ENCODE results near the gene TRIM62. TPM values are rescaled to one million over a fixed set of nuclear protein-coding genes. Genes with fewer than 3 reads are reported as not detected.

The TRIM62 gene
- total RNA-seq, 2 experiments from 2014 or later, result 2.4 to 8.4 TPM

DNA sequence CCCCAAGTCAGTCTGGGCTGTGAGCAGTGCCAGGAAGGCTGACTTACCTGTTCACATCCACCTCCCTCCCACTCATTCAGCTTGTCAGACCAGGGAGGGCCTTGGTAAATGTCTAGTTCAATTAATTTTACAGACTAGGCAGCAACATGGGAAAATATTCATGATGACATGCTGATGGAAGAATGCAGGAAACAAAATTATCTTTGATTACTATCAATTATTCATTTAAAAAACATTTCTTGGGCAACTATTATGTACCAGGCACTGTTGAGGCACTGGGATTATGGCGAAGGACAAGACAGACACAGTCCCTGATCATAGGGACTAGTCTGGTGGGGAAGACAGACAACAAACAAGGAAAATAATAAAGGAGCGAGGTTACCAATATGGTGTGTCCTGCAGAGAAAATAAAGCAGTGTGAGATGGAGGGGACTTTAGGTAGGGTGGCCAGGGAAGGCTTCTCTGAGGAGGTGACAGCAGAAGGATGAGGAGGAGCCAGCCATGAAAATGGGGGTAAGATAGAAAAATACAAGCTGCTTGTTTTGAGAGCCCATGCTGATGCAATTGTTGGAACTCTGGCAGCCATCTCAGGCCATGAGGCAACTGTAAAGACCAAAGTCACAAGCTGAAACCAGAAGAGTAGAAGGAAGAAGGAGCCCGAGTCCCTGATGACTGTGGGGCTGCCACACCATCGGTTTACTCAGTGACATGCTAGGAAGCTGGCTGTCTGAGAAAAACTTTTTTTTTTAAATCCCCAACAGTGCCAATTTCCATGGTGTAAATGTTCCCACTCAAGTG lies 14.0 kb downstream of the TRIM62 start:
- H3K4me1 ChIP-seq (ENCODE audit: insufficient read depth, low read length, poor library complexity, severe bottlenecking), result peaks cover 10% of the 10 kb centered on the region
- H4K20me1 ChIP-seq (ENCODE audit: insufficient read depth, low read length), result no peaks in the 10 kb centered on the region
- no peaks in the 10 kb centered on the region for H3K36me3 ChIP-seq (ENCODE audit: insufficient read depth, low read length)
- H2AFZ ChIP-seq (ENCODE audit: low read length), result no peak overlapping the region
- no TSS peak for BruUV-seq (replicated peaks)
- DNase-seq (ENCODE audit: low spot score), result no peak
- no peaks in the 10 kb centered on the region for H3K9me3 ChIP-seq (ENCODE audit: low read length)
- TF ChIP-seq, protein P1, sequence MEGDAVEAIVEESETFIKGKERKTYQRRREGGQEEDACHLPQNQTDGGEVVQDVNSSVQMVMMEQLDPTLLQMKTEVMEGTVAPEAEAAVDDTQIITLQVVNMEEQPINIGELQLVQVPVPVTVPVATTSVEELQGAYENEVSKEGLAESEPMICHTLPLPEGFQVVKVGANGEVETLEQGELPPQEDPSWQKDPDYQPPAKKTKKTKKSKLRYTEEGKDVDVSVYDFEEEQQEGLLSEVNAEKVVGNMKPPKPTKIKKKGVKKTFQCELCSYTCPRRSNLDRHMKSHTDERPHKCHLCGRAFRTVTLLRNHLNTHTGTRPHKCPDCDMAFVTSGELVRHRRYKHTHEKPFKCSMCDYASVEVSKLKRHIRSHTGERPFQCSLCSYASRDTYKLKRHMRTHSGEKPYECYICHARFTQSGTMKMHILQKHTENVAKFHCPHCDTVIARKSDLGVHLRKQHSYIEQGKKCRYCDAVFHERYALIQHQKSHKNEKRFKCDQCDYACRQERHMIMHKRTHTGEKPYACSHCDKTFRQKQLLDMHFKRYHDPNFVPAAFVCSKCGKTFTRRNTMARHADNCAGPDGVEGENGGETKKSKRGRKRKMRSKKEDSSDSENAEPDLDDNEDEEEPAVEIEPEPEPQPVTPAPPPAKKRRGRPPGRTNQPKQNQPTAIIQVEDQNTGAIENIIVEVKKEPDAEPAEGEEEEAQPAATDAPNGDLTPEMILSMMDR (conservative IDR thresholded peaks at IDR 0.05; ENCODE audit: low read length), result no peak
- TF ChIP-seq EZH2phosphoT487 (IDR thresholded peaks at IDR 0.05; ENCODE audit: borderline replicate concordance, low read depth, low read length), result no peak
- no peaks in the 10 kb centered on the region for H3K9me2 ChIP-seq (ENCODE audit: insufficient read depth, low read length)
- no peaks in the 10 kb centered on the region for H3K79me2 ChIP-seq (ENCODE audit: insufficient read depth, low read depth, low read length)
- ChIA-PET CTCF (ENCODE audit: unreplicated experiment) (no interaction called here), POLR2A (no interaction called here)
- H3K4me2 ChIP-seq (ENCODE audit: low read length), result no peak overlapping the region
- H3K4me3 ChIP-seq (ENCODE audit: low read depth, low read length, poor library complexity, severe bottlenecking), result no peak overlapping the region
- intact Hi-C loops (cut with micrococcal nuclease; ENCODE audit: unreplicated experiment), result no loop called here
- H3K27ac ChIP-seq (ENCODE audit: low read depth, low read length, poor library complexity, severe bottlenecking), result no peak overlapping the region

DNA sequence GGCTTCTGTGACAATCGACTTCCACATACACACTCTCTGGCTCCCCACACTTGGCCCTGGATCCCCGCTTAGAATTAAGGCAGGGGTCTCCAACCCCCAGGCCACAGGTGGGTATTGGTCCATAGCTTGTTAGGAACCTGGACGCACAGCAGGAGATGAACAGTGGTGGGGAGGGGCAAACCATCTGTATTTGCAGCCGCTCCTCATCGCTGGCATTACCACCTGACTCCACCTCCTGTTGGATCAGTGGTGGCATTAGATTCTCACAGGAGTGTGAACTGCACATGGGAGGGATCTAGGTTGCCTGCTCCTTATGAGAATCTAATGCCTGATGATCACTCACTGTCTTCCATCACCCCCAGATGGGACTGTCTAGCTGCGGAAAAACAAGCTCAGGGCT lies 16.0 kb downstream of the TRIM62 start:
- no peak overlapping the region for H3K27ac ChIP-seq (ENCODE audit: low read depth, low read length, poor library complexity, severe bottlenecking)
- no peaks in the 10 kb centered on the region for H3K9me2 ChIP-seq (ENCODE audit: insufficient read depth, low read length)
- DNase-seq (ENCODE audit: low spot score), result no peak
- intact Hi-C loops (cut with micrococcal nuclease; ENCODE audit: unreplicated experiment), result no loop called here
- H3K79me2 ChIP-seq (ENCODE audit: insufficient read depth, low read depth, low read length), result no peaks in the 10 kb centered on the region
- H3K4me1 ChIP-seq (ENCODE audit: insufficient read depth, low read length, poor library complexity, severe bottlenecking), result no peaks in the 10 kb centered on the region
- no TSS peak for BruUV-seq (replicated peaks)
- H2AFZ ChIP-seq (ENCODE audit: low read length), result no peak overlapping the region
- no peaks in the 10 kb centered on the region for H3K9me3 ChIP-seq (ENCODE audit: low read length)
- no peaks in the 10 kb centered on the region for H4K20me1 ChIP-seq (ENCODE audit: insufficient read depth, low read length)
- no peak overlapping the region for H3K4me3 ChIP-seq (ENCODE audit: low read depth, low read length, poor library complexity, severe bottlenecking)
- TF ChIP-seq EZH2phosphoT487 (IDR thresholded peaks at IDR 0.05; ENCODE audit: borderline replicate concordance, low read depth, low read length), result no peak
- TF ChIP-seq, protein P1 (conservative IDR thresholded peaks at IDR 0.05; ENCODE audit: low read length), result no peak
- no peaks in the 10 kb centered on the region for H3K36me3 ChIP-seq (ENCODE audit: insufficient read depth, low read length)
- POLR2A ChIA-PET, result no interaction called here
- H3K4me2 ChIP-seq (ENCODE audit: low read length), result no peak overlapping the region
- CTCF ChIA-PET (ENCODE audit: unreplicated experiment), result no interaction called here

DNA sequence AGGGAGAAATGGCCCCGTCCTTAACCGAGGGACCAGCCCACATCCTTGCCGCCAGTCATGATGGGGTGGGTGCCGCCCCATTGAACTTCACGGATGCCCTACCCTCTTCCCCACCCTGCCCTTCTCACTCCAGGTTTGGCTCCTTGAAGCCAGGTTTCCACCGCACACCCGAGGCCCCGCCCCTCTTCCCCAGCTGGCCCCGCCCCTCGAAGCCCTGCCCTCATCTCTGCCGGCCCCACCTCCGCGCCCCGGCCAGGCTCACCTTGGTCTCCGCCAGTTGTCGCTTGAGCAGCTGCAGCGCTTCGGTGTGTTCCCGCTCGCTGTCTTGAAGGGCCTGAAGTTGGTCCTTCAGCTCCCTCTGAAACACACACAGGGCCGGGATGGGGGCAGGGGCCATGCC lies 16.6 kb downstream of the TRIM62 start:
- CTCF ChIA-PET (ENCODE audit: unreplicated experiment), result no interaction called here
- Histone ChIP-seq H3K4me2 (ENCODE audit: low read length) (no peak overlapping the region), H3K36me3 (ENCODE audit: insufficient read depth, low read length) (no peaks in the 10 kb centered on the region), H3K4me1 (ENCODE audit: insufficient read depth, low read length, poor library complexity, severe bottlenecking) (no peaks in the 10 kb centered on the region), H3K79me2 (ENCODE audit: insufficient read depth, low read depth, low read length) (no peaks in the 10 kb centered on the region), H3K9me3 (ENCODE audit: low read length) (no peaks in the 10 kb centered on the region), H4K20me1 (ENCODE audit: insufficient read depth, low read length) (no peaks in the 10 kb centered on the region), H3K27ac (ENCODE audit: low read depth, low read length, poor library complexity, severe bottlenecking) (no peak overlapping the region), H2AFZ (ENCODE audit: low read length) (no peak overlapping the region), H3K9me2 (ENCODE audit: insufficient read depth, low read length) (no peaks in the 10 kb centered on the region), H3K4me3 (ENCODE audit: low read depth, low read length, poor library complexity, severe bottlenecking) (no peak overlapping the region)
- BruUV-seq (replicated peaks), result no TSS peak
- DNase-seq (ENCODE audit: low spot score), result no peak
- TF ChIP-seq, protein P1 (conservative IDR thresholded peaks at IDR 0.05; ENCODE audit: low read length), result no peak
- TF ChIP-seq EZH2phosphoT487 (IDR thresholded peaks at IDR 0.05; ENCODE audit: borderline replicate concordance, low read depth, low read length), result no peak
- POLR2A ChIA-PET, result no interaction called here
- intact Hi-C loops (cut with micrococcal nuclease; ENCODE audit: unreplicated experiment), result no loop called here
